Stimulated activated CD8-positive, alpha-beta memory T cell treated with anti-CD3 and anti-CD28 coated beads, Interleukin-2, amount 100 ng/mL, for 1 hour (primary cell): Measurements from ENCODE around the gene XPA.

Experiments
- DNase-seq, 2 donors: peaks; one replicate each; pipeline ENCODE4 v3.0.0-alpha.2; 2020; ENCODE audit warnings: low read depth in 2 of 2

The XPA gene

GRCh38 chr9:97658707-97659106 lies 38.4 kb downstream of the XPA start:
- no peak for DNase-seq

GRCh38 chr9:97651646-97652045 lies 45.5 kb downstream of the XPA start:
- DNase-seq = no peak

GRCh38 chr9:97647996-97648395 lies 49.1 kb downstream of the XPA start:
- no peak for DNase-seq

- DNase-seq = no peak
Observed at GRCh38 chr9:97645720-97646119, 51.4 kb downstream of the XPA start.

- no peak for DNase-seq
Observed at GRCh38 chr9:97640325-97640724, 56.8 kb downstream of the XPA start.

GRCh38 chr9:97638666-97639065 lies 58.5 kb downstream of the XPA start:
- no peak for DNase-seq

- no peak for DNase-seq
Observed at GRCh38 chr9:97636903-97637302, 60.2 kb downstream of the XPA start.

GRCh38 chr9:97635026-97635425 lies 62.1 kb downstream of the XPA start:
- no peak for DNase-seq

- no peak for DNase-seq
Observed at GRCh38 chr9:97633859-97634490, 63.2 kb downstream of the XPA start.

GRCh38 chr9:97632985-97633858 lies 63.9 kb downstream of the XPA start, which contains the start of the genes NCBP1 and TSTD2:
NCBP1 (plus strand) TSS chr9:97633821; CDS start chr9:97633882, 61 bp downstream.
TSTD2 (minus strand) TSS chr9:97633368; CDS start chr9:97627562, 5,806 bp downstream.
- peak; percentile 89 to 90 for DNase-seq

- DNase-seq = no peak
Observed at GRCh38 chr9:97632248-97632984, 64.7 kb downstream of the XPA start.

GRCh38 chr9:97630591-97630990 lies 66.5 kb downstream of the XPA start:
- DNase-seq = no peak

- no peak for DNase-seq
Observed at GRCh38 chr9:97629156-97629555, 68.0 kb downstream of the XPA start.

GRCh38 chr9:97628668-97629067 lies 68.5 kb downstream of the XPA start:
- no peak for DNase-seq

GRCh38 chr9:97627624-97628023 lies 69.5 kb downstream of the XPA start:
- DNase-seq = no peak

GRCh38 chr9:97625620-97626019 lies 71.5 kb downstream of the XPA start:
- DNase-seq = no peak
